ENCODE results near the gene METTL17.
A peak's percentile ranks its signal among the peaks of the same experiment; 100 is the strongest.
"Not testable (repeated sequence)": the region's sequence is repeated elsewhere in the genome, so short reads cannot be mapped to it uniquely, and the experiment has no call there.

Gene METTL17, protein sequence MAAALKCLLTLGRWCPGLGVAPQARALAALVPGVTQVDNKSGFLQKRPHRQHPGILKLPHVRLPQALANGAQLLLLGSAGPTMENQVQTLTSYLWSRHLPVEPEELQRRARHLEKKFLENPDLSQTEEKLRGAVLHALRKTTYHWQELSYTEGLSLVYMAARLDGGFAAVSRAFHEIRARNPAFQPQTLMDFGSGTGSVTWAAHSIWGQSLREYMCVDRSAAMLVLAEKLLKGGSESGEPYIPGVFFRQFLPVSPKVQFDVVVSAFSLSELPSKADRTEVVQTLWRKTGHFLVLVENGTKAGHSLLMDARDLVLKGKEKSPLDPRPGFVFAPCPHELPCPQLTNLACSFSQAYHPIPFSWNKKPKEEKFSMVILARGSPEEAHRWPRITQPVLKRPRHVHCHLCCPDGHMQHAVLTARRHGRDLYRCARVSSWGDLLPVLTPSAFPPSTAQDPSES

DNA sequence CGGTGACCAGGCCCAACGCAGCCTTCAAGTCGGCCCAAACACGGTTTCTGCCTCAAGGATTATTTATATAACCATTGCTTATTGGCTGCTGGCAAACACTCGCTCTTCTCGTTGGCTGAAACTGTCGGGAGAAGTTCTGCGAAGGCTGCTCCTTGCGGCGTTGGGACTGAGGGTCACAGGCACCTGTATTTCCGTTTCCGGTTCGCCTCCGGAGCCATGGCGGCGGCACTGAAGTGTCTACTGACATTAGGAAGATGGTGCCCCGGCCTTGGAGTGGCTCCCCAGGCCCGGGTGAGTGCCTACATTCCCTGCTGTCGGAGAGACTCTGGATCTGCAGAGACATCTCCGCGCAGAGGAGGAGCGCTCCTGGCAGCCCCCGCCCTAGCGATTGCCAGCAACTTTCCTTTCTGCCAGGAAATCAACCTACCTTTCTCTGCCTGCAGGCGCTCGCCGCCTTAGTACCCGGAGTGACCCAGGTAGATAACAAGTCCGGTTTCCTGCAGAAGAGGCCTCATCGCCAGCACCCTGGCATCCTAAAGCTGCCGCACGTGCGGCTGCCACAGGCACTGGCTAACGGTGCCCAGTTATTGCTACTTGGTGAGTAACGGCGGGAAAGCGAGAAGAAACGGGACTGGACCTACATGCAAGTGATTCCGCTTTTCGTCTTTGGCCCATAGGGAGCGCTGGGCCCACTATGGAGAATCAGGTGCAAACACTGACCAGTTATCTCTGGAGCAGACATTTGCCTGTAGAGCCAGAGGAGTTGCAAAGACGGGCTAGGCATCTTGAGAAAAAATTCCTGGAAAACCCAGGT is at the start of gene METTL17:
METTL17 (plus strand) TSS at position 194 of the 814 bp plus-strand sequence; CDS start at position 217, 23 bp downstream.
- DNase-seq (ENCODE audit: low read depth) = peak; percentile 83

DNA sequence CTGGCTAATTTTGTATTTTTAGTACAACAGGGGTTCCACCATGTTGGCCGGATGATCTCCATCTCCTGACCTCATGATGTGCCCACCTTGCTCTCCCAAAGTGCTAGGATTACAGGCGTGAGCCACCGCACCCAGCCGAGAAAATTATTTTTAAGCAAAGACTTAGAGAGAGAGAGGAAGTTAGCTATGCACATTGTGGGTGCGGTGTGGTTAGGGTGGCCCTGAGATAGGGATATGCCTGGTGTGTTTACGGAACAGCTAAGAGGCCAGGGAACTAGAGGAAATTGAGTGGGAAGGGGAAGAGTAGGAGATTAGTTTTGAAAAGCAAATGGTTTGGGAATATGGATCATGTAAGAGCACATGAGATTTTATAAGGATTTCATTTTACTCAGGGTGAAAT is 44.6 kb upstream of the METTL17 start:
- not testable (repeated sequence) for DNase-seq (ENCODE audit: low read depth)

DNA sequence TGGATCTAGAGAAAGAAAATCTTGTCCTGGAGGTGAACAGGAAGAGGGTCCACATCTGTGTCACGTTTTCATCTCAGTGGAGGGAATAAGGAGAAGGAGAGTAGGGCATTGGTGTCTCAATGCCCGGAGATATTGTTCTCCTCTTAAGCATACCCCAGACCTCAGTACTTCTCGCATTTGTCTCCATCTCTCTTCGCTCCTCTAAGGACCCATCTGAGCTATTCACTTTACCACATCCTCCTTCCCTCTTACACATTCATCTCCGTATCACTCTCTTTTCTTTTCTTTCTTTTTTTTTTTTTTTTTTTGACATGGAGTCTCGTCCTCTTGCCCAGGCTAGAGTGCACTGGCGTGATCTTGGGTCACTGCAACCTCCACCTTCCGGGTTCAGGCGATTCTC is 43.1 kb upstream of the METTL17 start:
- DNase-seq (ENCODE audit: low read depth) = not testable (repeated sequence)

DNA sequence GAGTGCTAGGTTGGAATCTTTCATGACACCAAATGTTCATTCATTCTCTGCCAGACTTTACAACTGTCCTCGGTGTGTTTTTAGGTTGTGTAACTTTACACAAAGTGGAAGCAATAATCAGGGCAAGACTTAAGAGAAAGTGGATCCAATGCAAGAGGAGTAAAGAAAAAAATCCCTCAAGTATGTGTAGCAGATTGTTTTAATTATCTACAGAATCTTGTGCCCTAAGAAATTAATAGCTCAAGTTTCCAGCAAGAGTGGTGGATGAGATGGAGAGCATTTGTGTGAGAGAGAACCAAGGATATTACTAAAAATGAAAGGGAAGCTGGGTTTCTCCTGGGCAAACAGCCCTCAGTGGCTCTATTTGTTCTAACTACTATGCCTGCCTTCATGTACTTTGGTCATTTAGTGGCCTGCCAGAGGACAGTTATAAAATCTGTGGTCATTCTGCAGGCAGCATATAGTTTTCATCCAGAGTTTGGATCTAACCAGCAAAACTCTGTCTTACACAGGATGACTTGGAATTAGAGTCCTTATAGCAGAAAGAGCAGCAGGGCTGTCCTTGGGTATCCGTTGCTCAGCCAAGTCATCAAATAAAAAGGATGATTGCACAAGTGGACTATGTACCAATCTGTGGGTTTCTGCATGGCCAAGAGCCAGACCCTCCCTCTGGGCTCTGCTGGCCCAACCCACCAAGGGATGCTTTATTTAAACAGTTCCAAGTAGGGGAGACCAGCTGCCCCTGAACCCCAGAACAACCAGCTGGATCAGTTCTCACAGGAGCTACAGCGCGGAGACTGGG is 34.8 kb upstream of the METTL17 start, which contains the start of gene RNASE2:
RNASE2 (plus strand) TSS at position 752 of the 802 bp plus-strand sequence. CDS start 285 bp downstream, outside the sequence.
- not testable (repeated sequence) for DNase-seq (ENCODE audit: low read depth)

DNA sequence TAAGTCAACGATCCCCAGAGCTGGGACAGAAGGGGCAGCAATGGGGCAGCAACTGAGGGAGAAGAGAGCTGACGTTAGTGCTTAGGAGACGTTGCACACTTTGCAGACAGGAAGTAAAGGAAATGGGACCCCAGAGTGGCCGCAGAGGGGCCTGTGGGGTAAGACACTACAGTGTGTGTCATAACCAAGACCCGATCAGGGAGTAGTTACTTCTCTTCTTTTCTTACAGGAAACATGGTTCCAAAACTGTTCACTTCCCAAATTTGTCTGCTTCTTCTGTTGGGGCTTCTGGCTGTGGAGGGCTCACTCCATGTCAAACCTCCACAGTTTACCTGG is 34.3 kb upstream of the METTL17 start:
- not testable (repeated sequence) for DNase-seq (ENCODE audit: low read depth)

DNA sequence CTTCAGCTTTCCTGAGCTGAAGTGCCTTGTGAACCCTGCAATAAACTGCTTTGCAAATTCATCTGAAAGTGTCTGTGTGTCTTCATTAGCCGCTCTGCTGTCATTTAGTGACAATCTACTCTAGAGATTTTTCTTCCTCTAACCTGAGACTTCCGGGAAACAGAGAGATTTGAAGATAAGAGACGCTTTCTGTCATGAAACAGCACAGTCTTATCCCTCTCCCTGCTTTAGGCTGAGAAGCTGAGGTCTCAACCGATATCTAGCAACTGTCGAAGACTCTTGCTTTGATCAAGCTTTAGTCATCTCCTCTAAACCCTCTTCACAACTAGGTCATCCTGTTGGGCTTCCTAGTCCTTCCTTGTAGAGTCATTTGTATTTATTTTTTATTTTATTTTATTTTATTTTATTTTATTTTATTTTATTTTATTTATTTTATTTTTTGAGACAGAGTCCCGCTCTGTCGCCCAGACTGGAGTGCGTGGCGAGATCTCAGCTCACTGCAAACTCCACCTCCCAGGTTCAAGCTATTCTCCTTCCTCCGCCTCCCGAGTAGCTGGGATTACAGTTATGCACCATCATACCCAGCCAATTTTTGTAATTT is 33.3 kb upstream of the METTL17 start:
- DNase-seq (ENCODE audit: low read depth) = no peak

DNA sequence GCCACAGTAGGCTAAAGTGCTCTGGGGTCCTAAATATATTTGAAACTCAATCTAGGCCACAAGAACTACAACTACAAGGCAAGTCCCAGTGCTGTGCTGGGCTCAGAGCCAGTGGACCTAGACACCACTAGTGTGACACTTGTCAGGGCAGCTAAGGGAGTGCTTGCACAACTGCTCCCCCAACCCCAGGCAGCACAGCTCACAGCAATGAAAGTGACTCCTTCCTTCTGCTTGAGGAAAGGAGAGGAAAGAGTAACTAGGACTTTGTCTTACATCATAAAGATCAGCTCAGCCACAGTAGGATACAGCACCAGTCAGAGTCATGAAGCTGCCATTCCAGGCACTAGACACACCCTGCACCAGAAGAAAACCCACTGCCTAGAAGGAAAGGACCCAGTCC is 30.8 kb upstream of the METTL17 start:
- DNase-seq (ENCODE audit: low read depth) = not testable (repeated sequence)

DNA sequence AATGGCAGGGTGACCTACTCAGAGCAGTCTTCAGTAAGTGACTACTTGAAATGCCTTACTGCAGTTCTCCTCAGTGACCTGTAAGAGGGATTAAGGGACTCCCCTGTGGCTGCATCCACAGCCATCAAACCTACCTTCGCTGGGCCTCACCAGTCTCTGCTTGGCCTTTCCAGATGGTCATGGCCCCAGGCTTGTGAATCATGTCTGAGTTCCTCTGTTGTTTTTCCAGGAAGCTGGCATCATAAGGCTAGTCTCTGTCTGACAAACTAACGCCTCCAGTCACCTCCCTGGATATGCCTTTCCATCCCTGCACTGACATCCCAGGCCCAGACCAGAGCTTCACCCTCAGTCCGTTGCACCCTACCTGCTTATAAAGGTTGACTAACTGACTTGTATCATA is 20.4 kb upstream of the METTL17 start:
- DNase-seq (ENCODE audit: low read depth) = no peak

DNA sequence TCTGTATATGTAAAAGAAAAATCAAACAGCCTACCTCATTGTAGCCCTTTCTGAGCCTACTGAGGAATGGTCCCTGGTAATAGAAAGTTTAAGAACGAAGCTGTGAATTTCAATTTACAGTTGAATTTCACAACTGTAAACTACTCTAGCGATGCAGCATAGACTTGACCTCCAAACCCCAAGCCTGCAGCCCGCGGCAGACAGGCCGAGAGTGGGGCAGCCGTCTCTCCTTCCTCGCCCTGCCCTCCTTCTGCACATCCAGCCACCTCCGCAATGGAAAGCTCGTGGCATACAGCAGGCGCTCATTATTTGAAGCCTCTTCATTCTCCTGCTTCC is 19.2 kb upstream of the METTL17 start:
- DNase-seq (ENCODE audit: low read depth) = no peak

DNA sequence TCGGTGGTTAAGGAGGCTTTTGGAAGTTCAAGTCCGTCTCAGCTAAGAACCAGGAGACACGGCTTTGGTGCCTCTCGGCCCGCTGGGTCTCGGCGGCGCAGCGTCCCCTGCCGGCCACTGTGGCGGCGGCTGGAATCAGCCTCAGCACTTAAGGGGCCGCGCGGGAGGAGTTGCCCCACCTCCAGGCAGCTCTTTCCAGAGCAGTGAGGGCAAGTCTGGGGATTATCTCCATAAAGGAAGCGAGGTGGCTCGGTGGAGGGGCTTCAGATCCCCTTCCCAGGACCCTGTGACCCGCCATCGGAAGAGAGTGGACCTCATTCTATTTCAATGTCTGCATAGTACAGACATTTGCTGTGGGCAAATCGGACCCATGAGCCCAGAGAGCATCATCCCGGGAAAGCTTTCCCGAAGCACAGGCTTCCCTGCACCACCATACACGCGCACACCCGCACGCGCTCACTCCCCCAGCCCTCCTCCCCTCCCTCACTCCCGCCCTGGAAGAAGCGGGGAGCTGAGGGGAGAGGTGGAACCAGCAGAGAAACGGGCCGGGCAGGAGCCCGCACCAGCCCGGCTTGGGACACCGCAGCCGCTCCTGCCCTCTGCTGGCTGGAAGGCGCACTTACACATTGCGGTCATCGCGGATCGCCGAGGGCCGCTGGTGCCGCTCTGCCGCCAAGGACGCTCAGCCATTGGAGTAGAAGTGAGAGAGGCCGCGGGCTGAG is 18.6 kb upstream of the METTL17 start:
- peak; percentile 81 for DNase-seq (ENCODE audit: low read depth)

DNA sequence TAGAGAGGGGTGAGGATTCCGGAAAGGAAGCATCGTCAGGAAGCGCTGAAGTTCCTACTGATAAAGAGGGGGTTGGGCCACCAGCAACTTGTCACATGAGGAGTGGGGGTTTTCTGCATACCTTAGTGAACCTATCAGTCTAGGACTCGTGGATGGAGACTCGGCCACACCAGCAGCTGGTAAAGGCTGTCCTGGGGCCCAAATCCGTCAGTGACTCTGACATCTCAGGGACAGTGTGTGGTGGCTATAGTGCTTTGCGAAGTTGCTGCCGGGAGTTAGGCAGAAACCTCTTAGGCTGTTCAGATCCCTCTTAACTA is 18.1 kb upstream of the METTL17 start:
- DNase-seq (ENCODE audit: low read depth) = no peak

DNA sequence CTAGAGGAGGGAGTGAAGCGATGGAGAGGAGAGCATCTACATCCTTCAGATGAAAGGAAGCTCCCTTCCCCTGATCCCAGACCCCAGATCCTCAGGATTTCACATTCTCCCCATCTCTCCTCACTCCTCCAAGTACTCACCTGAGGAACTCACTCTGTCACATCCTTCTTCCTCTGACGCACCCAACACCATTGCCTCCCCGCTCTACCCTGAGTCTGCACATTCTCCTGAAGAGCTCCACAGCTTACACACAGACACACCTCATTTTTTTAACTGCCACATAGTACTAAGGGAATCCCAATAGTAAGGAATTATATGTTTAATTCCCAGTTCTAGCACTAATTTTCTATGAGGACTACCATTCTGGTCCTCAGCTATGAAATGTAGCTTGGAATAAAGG is 16.3 kb upstream of the METTL17 start:
- DNase-seq (ENCODE audit: low read depth) = no peak

DNA sequence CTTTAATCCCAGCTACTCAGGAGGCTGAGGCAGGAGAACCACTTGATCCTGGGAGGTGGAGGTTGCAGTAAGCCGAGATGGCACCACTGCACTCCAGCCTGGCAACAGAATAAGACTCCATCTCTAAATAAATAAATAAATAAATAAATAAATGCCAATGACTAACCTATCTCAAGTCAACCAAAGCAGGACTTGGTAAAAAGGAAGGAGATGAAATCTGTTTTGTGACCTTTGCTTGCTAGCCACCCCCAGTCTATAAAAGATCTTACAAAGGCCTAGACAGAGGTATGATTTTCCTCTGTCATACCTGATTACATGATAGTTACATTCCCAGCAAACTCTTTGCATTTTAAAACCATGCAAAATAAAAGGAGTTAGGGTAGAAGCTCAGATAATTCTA is 13.5 kb upstream of the METTL17 start:
- DNase-seq (ENCODE audit: low read depth) = no peak

DNA sequence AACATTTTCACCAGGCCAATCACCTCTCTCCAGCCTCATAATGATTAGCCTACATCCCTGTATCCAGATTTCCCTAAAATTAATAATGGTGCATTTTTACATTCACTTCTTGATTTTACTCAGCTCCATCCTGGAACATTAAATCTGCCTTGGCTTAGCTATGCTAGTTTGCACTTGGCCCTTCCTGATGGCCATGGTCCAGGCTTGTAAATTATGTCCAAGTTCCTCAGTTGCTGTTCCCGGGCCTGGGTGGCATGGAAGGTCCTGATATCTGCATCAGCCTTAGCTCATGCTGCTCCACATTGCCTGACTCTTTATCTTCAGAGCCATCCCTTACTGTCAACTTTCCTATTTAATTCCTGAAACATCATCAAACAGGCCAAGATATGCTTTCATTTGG is 11.1 kb upstream of the METTL17 start:
- DNase-seq (ENCODE audit: low read depth) = no peak

DNA sequence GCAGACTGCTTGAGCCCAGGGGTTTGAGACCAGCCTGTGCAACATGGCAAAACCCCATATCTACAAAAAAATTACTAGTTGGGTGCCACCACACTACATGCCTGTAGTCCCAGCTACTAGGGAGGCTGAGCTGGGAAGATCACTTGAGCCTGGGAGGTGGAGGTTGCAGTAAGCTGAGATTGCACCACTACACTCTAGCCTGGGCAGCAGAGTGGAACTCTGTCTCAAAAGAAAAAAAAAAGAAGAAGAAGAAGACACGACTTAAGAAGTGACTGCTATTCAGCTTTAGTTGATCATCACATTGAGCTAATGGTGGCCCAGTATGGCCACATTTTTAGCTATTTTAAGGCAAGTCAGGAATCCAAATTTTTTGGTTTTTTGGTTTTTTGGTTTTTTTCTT is 8.9 kb upstream of the METTL17 start:
- no peak for DNase-seq (ENCODE audit: low read depth)

DNA sequence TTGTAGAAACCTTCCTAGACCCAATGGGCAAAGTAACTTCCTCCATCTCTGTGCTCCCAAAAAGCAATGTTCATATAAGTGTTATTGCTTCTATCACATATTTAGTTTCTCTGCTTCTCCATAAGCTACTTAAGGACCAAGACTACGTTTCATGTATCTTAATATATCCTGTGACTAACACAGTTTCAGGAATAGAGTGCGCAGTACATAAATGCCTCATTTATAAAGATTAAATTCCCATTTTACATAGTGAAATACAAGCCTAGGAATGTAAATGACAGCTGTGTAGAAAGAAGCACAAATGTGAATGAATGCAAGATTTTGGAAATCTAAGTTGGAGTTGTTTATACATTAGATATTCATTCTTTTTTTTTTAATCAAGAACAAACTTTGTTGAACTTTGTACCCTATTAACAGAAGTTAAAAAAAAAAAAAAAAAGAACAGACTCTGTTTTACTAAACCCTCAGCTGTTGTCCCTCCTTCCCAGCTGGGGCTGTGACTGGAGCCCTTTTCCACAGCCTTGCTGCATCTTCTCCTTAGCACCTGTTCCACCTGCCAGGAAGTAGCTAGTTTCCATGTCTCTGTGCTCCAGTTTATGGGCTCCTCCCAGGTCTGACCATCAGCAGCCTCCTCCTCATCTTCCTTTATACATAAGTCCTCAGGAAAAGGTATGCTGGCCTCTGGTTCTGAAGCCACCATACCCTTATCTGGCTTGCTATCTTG is 7.0 kb upstream of the METTL17 start:
- DNase-seq (ENCODE audit: low read depth) = no peak

DNA sequence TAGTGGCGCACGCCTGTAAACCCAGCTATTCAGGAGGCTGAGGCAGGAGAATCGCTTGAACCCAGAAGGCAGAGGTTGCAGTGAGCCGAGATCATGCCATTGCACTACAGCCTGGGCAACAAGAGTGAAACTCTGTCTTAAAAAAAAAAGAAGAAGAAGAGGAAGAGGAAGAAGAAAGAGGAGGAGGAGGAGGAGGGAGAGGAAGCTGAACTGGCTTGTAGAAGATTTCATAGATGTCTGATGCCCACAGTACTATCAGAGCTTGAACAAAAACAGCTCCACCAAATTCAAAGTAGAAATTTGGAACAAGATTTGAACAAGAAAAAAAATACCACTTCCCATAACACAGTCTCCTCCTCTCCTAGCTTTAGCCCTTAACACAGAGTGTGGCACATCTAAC is 4.1 kb upstream of the METTL17 start:
- DNase-seq (ENCODE audit: low read depth) = not testable (repeated sequence)

DNA sequence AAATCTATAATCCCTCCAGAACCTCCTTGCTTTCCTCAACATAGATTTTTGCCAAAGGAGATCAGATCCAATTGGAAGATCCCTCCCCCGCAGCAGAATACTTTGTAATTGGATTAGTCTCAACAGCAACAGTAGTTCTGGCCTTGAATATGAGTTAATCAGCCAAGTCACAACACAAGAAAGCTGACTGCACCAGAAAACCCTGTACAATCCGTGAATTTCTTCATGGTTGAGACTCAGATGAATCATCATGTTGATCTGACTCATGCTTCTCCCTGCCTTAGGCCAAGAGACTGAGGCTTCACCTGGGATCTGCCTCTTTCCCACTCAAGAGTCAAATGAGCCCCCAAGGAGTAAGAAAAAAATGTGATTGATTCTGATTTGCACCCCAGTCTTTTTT is 3.0 kb upstream of the METTL17 start:
- DNase-seq (ENCODE audit: low read depth) = no peak

DNA sequence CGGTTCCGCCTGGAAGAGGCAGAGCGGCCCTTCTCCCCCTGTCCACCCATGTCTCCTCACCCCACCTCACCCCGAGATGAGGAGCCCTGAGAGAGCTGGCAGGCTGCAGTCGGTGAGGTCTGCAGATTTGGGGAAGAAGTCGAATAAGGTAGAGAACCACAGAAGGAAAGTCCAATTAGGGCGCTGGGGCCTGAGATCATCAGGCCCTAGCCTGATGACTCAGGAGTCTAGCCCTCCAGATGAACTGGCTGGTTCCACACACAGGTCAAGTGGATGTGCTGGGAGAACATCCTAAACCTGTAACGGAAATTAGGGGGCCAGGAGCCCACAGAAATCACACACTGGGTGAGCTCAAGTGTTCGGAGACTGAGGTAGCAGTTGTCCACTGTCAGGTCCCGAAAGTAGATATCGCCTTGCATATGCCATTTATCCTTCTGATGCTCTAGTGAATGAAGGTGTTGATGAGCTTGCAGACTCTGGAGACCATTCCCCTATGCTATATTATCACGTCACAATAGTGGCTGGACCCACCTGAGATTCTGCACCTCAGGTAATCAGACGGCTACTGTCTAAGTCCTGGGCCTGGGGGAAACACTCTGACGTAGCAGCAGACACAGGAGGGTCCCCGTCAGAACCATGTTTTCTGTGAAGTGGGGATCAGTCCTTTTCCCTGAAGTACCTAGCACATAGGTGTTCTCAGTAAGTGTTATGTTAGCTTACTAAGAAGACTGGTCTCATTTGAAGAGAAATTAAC is 886 bp upstream of the METTL17 start:
- DNase-seq (ENCODE audit: low read depth) = no peak

DNA sequence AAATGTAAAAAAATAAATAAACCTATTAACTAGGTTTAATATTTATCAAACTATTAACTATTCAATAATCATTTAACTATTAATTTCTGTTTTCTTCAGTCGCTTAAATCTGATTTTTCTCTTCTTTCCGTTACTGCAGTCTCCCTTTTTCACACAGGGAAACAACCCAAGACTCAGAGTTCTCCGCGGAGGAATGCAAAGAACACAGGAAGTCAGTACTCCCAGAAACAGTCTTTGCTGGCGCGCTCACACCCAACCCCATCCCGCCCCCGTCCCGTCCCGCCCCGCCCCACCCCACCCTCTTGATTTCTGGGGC is 351 bp upstream of the METTL17 start:
- no peak for DNase-seq (ENCODE audit: low read depth)
